AG09309 (cell line): ENCODE measurements around the gene SLC35D2.
A peak's percentile ranks its signal among the peaks of the same experiment; 100 is the strongest.

Experiments used
- DNase-seq: peaks from one replicate; pipeline ENCODE4 v3.0.0-alpha.2; 2010; ENCODE audit warnings: low read depth
- H3K4me3 ChIP-seq: 2 replicates; pipeline ENCODE4 v1.5.1; 2011; ENCODE audit warnings: mild to moderate bottlenecking, low read depth, low read length, moderate library complexity; ENCODE audit not compliant: control insufficient read depth
- TF ChIP-seq, protein P1 (sequence below): IDR thresholded peaks from 2 replicates; pipeline ENCODE4 v1.5.1; 2011; ENCODE audit warnings: mild to moderate bottlenecking, low read depth, low read length, inconsistent platforms; ENCODE audit not compliant: insufficient read depth, control insufficient read depth; ENCODE audit errors: missing control alignments

The SLC35D2 gene

GRCh38 chr9:96342571-96343245 is 40.8 kb downstream of the SLC35D2 start:
- no peak overlapping the region for H3K4me3 ChIP-seq
- TF ChIP-seq, protein P1, sequence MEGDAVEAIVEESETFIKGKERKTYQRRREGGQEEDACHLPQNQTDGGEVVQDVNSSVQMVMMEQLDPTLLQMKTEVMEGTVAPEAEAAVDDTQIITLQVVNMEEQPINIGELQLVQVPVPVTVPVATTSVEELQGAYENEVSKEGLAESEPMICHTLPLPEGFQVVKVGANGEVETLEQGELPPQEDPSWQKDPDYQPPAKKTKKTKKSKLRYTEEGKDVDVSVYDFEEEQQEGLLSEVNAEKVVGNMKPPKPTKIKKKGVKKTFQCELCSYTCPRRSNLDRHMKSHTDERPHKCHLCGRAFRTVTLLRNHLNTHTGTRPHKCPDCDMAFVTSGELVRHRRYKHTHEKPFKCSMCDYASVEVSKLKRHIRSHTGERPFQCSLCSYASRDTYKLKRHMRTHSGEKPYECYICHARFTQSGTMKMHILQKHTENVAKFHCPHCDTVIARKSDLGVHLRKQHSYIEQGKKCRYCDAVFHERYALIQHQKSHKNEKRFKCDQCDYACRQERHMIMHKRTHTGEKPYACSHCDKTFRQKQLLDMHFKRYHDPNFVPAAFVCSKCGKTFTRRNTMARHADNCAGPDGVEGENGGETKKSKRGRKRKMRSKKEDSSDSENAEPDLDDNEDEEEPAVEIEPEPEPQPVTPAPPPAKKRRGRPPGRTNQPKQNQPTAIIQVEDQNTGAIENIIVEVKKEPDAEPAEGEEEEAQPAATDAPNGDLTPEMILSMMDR = no peak
- DNase-seq = no peak

- H3K4me3 ChIP-seq = no peak overlapping the region
- no peak for DNase-seq
- TF ChIP-seq, protein P1 = no peak
Measured at GRCh38 chr9:96340707-96341106, 42.8 kb downstream of the SLC35D2 start.

GRCh38 chr9:96338299-96338698 is 45.2 kb downstream of the SLC35D2 start:
- H3K4me3 ChIP-seq = no peak overlapping the region
- no peak for DNase-seq
- TF ChIP-seq, protein P1 = no peak

DNA sequence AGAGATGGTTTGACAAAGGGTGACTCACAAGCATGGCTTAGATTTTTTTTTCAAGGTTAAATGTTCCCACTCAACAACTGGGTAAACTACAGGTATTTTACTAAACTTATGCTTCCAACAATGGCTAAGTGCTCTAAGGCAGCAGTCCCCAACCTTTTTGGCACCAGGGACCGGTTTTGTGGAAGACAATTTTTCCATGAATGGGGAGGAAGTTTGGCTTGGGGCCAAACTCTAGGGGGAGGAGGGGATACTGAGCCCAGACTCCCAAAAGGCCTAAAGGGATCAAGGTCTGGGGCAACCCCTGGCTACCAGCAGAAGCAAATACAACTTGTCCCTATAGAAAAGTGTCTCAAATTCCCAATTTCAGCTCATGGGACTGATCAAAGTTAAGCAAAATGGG is 49.6 kb downstream of the SLC35D2 start:
- H3K4me3 ChIP-seq = no peak overlapping the region
- DNase-seq = no peak
- TF ChIP-seq, protein P1 = no peak

- no peak for DNase-seq
- TF ChIP-seq, protein P1 = no peak
- H3K4me3 ChIP-seq = no peak overlapping the region
Measured at GRCh38 chr9:96331236-96331947, 52.1 kb downstream of the SLC35D2 start.

DNA sequence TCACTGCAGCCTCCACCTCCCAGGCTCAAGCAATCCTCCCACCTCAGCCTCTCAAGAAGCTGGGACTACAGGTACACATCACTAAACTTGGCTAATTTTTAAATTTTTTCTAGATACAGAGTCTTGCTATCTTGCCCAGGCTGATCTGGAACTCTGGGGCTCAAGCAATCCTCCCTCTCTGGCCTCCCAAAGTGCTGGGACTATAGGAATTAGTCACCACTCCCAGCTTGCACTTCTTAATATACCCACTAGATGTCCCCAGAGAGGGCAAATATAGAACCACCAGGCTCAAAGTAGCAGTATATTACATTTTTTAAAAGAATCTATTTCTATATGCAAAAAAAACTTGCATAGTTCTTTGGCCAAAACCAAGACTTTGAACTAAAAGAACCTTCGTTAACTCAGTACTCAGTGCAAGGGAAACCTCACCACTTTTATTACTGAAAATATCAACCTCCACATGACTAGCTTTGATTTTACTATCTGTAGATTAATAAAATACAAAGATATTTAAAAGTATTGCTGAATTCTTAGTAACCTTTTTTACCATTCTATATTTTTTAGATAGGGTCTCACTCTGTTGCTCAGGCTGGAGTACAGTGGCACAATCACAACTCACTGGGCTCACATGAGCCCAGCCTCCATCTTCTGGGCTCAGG is 55.7 kb downstream of the SLC35D2 start:
- no peak overlapping the region for H3K4me3 ChIP-seq
- no peak for DNase-seq
- TF ChIP-seq, protein P1 = peak; percentile 71
